GM23338 (cell line): ENCODE measurements around the gene CNPY3.

Experiments used
- CTCF ChIP-seq, 2 experiments: fragments of 200-600 bp in 1 of 2; sonication (generic) in 1 of 2; conservative IDR thresholded peaks; 2 replicates each; pipeline versions ENCODE4 v1.5.1 to v1.6.1; 2016 to 2017; ENCODE audit warnings: antibody characterized with exemption in 2 of 2, low read depth in 2 of 2, mild to moderate bottlenecking in 2 of 2, moderate library complexity in 1 of 2
- ETS1 ChIP-seq: IDR thresholded peaks from 2 replicates; pipeline ENCODE4 v1.6.1; 2016; ENCODE audit warnings: antibody characterized with exemption
- POLR2AphosphoS5 ChIP-seq: IDR thresholded peaks from 2 replicates; pipeline ENCODE4 v1.6.1; 2016; ENCODE audit warnings: antibody characterized with exemption, low read depth

- TF ChIP-seq ETS1 (no peak), POLR2AphosphoS5 (no peak), CTCF (conservative IDR thresholded peaks at IDR 0.05; ENCODE audit: low read depth in 2 of 2) (no peak)
Observed at GRCh38 chr6:42969431-42969830, 40.2 kb downstream of the CNPY3 start.
